PC-9 (cell line): Measurements from ENCODE around the gene DAAM2. TPM values are rescaled to one million over a fixed set of nuclear protein-coding genes. Genes with fewer than 3 reads are reported as not detected.
A peak's percentile ranks its signal among the peaks of the same experiment; 100 is the strongest.

Experiments
- Bru-seq: library from RNA; stranded (reverse); fragments of 400-500 nt; gene quantifications from one replicate; lab custom pipeline; 2021; lab: Mats Ljungman, UMichigan
- BruChase-seq, 2 experiments: library from RNA; stranded (reverse); fragments of 400-500 nt; gene quantifications; one replicate each; lab custom pipeline; 2021; lab: Mats Ljungman, UMichigan
- BruUV-seq: library from RNA; stranded (reverse); fragments of 400-500 nt; replicated peaks from 2 replicates; lab custom pipeline; 2021; lab: Mats Ljungman, UMichigan
- CTCF ChIA-PET: fragments of 300-600 bp; sonication (Branson Sonifier 250); formaldehyde crosslinking; loops from one replicate; lab custom pipeline; 2022; ENCODE audit warnings: antibody characterized with exemption; lab: Charles Lee
- POLR2A ChIA-PET: fragments of 300-600 bp; sonication (Branson Sonifier 250); formaldehyde crosslinking; loops from one replicate; lab custom pipeline; 2022; ENCODE audit warnings: antibody characterized with exemption; ENCODE audit not compliant: unreplicated experiment; lab: Charles Lee
- DNase-seq, 2 experiments: peaks; one replicate each; pipeline versions ENCODE4 v3.0.0 to v3.0.0-alpha.2; 2015 to 2022; ENCODE audit warnings: mixed read lengths in 1 of 2
- H2AFZ ChIP-seq: fragments of 200-600 bp; sonication (generic); 2 replicates; pipeline ENCODE4 v1.8.1; 2017; ENCODE audit warnings: antibody characterized with exemption
- H3F3A ChIP-seq: fragments of 200-600 bp; sonication (generic); 2 replicates; pipeline ENCODE4 v1.8.1; 2017; ENCODE audit warnings: antibody characterized with exemption, mild to moderate bottlenecking, low read depth; ENCODE audit not compliant: insufficient read depth
- H3K27ac ChIP-seq: fragments of 200-600 bp; sonication (generic); 2 replicates; pipeline ENCODE4 v1.6.1; 2016; ENCODE audit warnings: mixed run types
- H3K27me3 ChIP-seq: fragments of 200-600 bp; sonication (generic); 2 replicates; pipeline ENCODE4 v1.6.1; 2016; ENCODE audit warnings: low read depth, mixed run types; ENCODE audit not compliant: insufficient read depth
- H3K36me3 ChIP-seq: fragments of 200-600 bp; sonication (generic); 2 replicates; pipeline ENCODE4 v1.6.1; 2016; ENCODE audit warnings: low read depth, mixed run types
- H3K4me1 ChIP-seq: fragments of 200-600 bp; sonication (generic); replicated peaks from 2 replicates; pipeline ENCODE4 v1.6.1; 2016; ENCODE audit warnings: mixed run types; ENCODE audit not compliant: insufficient read depth
- H3K4me2 ChIP-seq: fragments of 200-600 bp; sonication (generic); 2 replicates; pipeline ENCODE4 v1.6.1; 2017; ENCODE audit warnings: mixed run types
- H3K4me3 ChIP-seq: fragments of 200-600 bp; sonication (generic); 2 replicates; pipeline ENCODE4 v1.6.1; 2016; ENCODE audit warnings: mixed run types
- H3K79me2 ChIP-seq: fragments of 200-600 bp; sonication (generic); 2 replicates; pipeline ENCODE4 v1.6.1; 2017; ENCODE audit warnings: low read depth, mixed run types
- H3K9me2 ChIP-seq: fragments of 200-600 bp; sonication (generic); 2 replicates; pipeline ENCODE4 v1.8.1; 2017; ENCODE audit warnings: mild to moderate bottlenecking; ENCODE audit not compliant: insufficient read depth
- H3K9me3 ChIP-seq: fragments of 200-600 bp; sonication (generic); 2 replicates; pipeline ENCODE4 v1.8.1; 2016; ENCODE audit warnings: low read depth; ENCODE audit not compliant: insufficient read depth
- H4K20me1 ChIP-seq: fragments of 200-600 bp; sonication (generic); 2 replicates; pipeline ENCODE4 v1.8.1; 2017; ENCODE audit not compliant: insufficient read depth
- EZH2 ChIP-seq: fragments of 200-600 bp; sonication (generic); IDR thresholded peaks from 2 replicates; pipeline ENCODE4 v1.8.0; 2017; ENCODE audit warnings: antibody characterized with exemption, low read depth
- intact Hi-C: fragments of 100-400 bp; cut with micrococcal nuclease; formaldehyde crosslinking; loops from one replicate; pipeline ENCODE4 v1.10.0; 2022; ENCODE audit not compliant: unreplicated experiment
- long read RNA-seq: library from polyadenylated mRNA; stranded (forward); transcript quantifications from one replicate; pipeline ENCODE4 v2.0.0, GENCODE V29; 2022
- total RNA-seq: library from RNA; stranded (reverse); gene quantifications from 2 replicates; pipeline ENCODE4 v1.2.3, GENCODE V29; 2021
- TF ChIP-seq, protein P1 (sequence below): fragments of 200-600 bp; sonication (generic); conservative IDR thresholded peaks from 2 replicates; pipeline ENCODE4 v1.6.1; 2017; ENCODE audit warnings: mixed run types, antibody characterized with exemption, mild to moderate bottlenecking, moderate library complexity

The DAAM2 gene
- total RNA-seq, result not detected in 2 replicates
- Bru-seq, nascent RNA, result percentile 3 among the genes with signal in this experiment
- not detected for BruChase-seq, experiment 1, labeled RNA remaining after a 2-hour chase
- not detected for BruChase-seq, experiment 2, labeled RNA remaining after a 6-hour chase
- long read RNA-seq, result 0 reads

- Histone ChIP-seq H3K36me3 (no peaks in the 10 kb centered on the region), H3F3A (no peaks in the 10 kb centered on the region), H3K79me2 (no peaks in the 10 kb centered on the region), H3K27ac (no peak within 1 kb of the TSS), H2AFZ (no peak within 1 kb of the TSS), H3K9me3 (no peaks in the 10 kb centered on the region), H3K27me3 (peaks cover 48% of the 10 kb centered on the region), H3K4me3 (no peak within 1 kb of the TSS), H3K9me2 (no peaks in the 10 kb centered on the region), H3K4me1 (no peaks in the 10 kb centered on the region), H3K4me2 (no peak within 1 kb of the TSS), H4K20me1 (no peaks in the 10 kb centered on the region)
- ChIA-PET CTCF (no interaction called here), POLR2A (no interaction called here)
- no TSS peak for BruUV-seq
- TF ChIP-seq, protein P1, sequence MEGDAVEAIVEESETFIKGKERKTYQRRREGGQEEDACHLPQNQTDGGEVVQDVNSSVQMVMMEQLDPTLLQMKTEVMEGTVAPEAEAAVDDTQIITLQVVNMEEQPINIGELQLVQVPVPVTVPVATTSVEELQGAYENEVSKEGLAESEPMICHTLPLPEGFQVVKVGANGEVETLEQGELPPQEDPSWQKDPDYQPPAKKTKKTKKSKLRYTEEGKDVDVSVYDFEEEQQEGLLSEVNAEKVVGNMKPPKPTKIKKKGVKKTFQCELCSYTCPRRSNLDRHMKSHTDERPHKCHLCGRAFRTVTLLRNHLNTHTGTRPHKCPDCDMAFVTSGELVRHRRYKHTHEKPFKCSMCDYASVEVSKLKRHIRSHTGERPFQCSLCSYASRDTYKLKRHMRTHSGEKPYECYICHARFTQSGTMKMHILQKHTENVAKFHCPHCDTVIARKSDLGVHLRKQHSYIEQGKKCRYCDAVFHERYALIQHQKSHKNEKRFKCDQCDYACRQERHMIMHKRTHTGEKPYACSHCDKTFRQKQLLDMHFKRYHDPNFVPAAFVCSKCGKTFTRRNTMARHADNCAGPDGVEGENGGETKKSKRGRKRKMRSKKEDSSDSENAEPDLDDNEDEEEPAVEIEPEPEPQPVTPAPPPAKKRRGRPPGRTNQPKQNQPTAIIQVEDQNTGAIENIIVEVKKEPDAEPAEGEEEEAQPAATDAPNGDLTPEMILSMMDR, result no peak
- DNase-seq, result no peak
- intact Hi-C loops, result no loop called here
Measured at GRCh38 chr6:39791850-39792539, at the start of gene DAAM2. Gene DAAM2 (plus strand): TSS chr6:39792376. CDS start chr6:39856303, 63,927 bp downstream.

DNA sequence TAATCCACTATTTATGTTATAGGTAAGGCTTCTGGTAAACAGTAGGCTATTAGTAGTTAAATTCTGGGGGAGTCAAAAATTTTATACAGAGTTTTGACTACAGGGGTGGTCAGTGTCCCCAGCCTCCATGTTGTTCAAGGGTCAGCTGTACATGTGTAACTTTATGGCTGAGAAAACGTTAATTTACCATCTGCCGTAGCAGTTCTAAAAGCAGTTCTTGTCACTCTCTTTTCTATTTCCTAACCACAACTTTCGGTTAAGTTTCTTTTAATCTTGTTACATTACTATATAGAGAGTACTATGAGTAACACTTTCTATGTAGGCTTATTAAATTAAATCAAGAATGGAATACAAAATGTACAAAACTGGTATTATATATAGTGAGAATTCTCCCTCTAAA, 45.4 kb upstream of the DAAM2 start:
- peaks cover 17% of the 10 kb centered on the region for H3K27me3 ChIP-seq
- ChIA-PET POLR2A (no interaction called here), CTCF (no interaction called here)
- H4K20me1 ChIP-seq, result no peaks in the 10 kb centered on the region
- H3K79me2 ChIP-seq, result no peaks in the 10 kb centered on the region
- TF ChIP-seq, protein P1, result no peak
- no peaks in the 10 kb centered on the region for H3F3A ChIP-seq
- no peak overlapping the region for H3K4me3 ChIP-seq
- H3K9me2 ChIP-seq, result no peaks in the 10 kb centered on the region
- no peaks in the 10 kb centered on the region for H3K36me3 ChIP-seq
- intact Hi-C loops, result no loop called here
- DNase-seq, result no peak
- BruUV-seq, result no TSS peak
- no peak overlapping the region for H3K27ac ChIP-seq
- no peaks in the 10 kb centered on the region for H3K4me1 ChIP-seq
- no peak overlapping the region for H3K4me2 ChIP-seq
- H3K9me3 ChIP-seq, result no peaks in the 10 kb centered on the region
- H2AFZ ChIP-seq, result no peak overlapping the region

GRCh38 chr6:39752835-39753724, 39.1 kb upstream of the DAAM2 start:
- no peaks in the 10 kb centered on the region for H3K36me3 ChIP-seq
- H3K4me3 ChIP-seq, result no peak overlapping the region
- TF ChIP-seq, protein P1, result no peak
- TF ChIP-seq EZH2, result no peak
- POLR2A ChIA-PET, result no interaction called here
- no peaks in the 10 kb centered on the region for H3K4me1 ChIP-seq
- no peaks in the 10 kb centered on the region for H3K9me2 ChIP-seq
- intact Hi-C loops, result no loop called here
- H3K27me3 ChIP-seq, result peaks cover 38% of the 10 kb centered on the region
- H3K27ac ChIP-seq, result no peak overlapping the region
- no peaks in the 10 kb centered on the region for H3F3A ChIP-seq
- no peaks in the 10 kb centered on the region for H3K79me2 ChIP-seq
- H3K9me3 ChIP-seq, result no peaks in the 10 kb centered on the region
- no TSS peak for BruUV-seq
- H3K4me2 ChIP-seq, result no peak overlapping the region
- H2AFZ ChIP-seq, result no peak overlapping the region
- no peaks in the 10 kb centered on the region for H4K20me1 ChIP-seq
- no peak for DNase-seq
- CTCF ChIA-PET, result no interaction called here
